ENCODE data around the gene CNPY3. TPM values are rescaled to one million over a fixed set of nuclear protein-coding genes. Genes with fewer than 3 reads are reported as not detected.

The CNPY3 gene
- total RNA-seq, 1 experiment from 2014 or later = 56.1 TPM

DNA sequence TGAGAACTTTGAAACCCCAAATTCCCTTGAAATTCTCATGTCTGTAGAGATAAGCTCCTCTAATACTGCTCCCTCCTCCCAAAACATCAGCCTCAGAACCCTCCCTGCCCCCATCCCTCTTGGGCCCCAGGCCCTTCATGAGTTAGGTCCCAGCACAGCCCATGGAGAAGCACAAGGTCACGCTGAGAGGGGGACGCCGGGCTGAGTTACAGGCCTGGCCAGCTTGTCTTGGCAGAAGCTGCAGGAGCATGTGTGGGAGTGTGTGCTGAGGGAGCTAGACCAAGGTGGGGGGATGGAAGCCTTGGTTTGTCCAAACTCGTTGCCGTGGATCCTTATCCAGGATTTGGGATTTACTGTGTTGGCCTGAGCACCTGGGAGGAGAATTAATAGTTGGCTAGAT is 21.9 kb upstream of the CNPY3 start:
- Mint-ChIP-seq H3K4me3 (ENCODE audit: unreplicated experiment) (no peak overlapping the region), H3K9me3 (ENCODE audit: unreplicated experiment) (no peaks in the 10 kb centered on the region), H3K4me1 (ENCODE audit: low read depth, unreplicated experiment) (peaks cover 6% of the 10 kb centered on the region), H3K36me3 (ENCODE audit: insufficient read depth, unreplicated experiment) (no peaks in the 10 kb centered on the region), H3K27ac (ENCODE audit: unreplicated experiment) (no peak overlapping the region), H3K27me3 (ENCODE audit: insufficient read depth, unreplicated experiment) (no peaks in the 10 kb centered on the region)
- intact Hi-C loops (cut with micrococcal nuclease; ENCODE audit: unreplicated experiment) = loop anchor here (10.0 kb wide), 3 partner anchors 77 to 597 kb away; partner anchors contain the start of gene PPP2R5D
- CTCF ChIA-PET = interaction anchor here (0.9 kb wide), 1 partner anchor 152 kb away, joined by 3 read pairs; the partner anchor contains the start of genes KLC4 and MRPL2
- Histone ChIP-seq H3K27me3 (replicated peaks; ENCODE audit: control insufficient read depth, insufficient read depth, low read length) (no peaks in the 10 kb centered on the region), H3K4me3 (ENCODE audit: low read depth, low read length) (no peak overlapping the region), H3K4me1 (peaks cover 15% of the 10 kb centered on the region), H3K36me3 (ENCODE audit: control insufficient read depth, insufficient read depth, low read length) (no peaks in the 10 kb centered on the region), H3K9me3 (no peaks in the 10 kb centered on the region)
- TF ChIP-seq, protein P1, sequence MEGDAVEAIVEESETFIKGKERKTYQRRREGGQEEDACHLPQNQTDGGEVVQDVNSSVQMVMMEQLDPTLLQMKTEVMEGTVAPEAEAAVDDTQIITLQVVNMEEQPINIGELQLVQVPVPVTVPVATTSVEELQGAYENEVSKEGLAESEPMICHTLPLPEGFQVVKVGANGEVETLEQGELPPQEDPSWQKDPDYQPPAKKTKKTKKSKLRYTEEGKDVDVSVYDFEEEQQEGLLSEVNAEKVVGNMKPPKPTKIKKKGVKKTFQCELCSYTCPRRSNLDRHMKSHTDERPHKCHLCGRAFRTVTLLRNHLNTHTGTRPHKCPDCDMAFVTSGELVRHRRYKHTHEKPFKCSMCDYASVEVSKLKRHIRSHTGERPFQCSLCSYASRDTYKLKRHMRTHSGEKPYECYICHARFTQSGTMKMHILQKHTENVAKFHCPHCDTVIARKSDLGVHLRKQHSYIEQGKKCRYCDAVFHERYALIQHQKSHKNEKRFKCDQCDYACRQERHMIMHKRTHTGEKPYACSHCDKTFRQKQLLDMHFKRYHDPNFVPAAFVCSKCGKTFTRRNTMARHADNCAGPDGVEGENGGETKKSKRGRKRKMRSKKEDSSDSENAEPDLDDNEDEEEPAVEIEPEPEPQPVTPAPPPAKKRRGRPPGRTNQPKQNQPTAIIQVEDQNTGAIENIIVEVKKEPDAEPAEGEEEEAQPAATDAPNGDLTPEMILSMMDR (IDR thresholded peaks at IDR 0.05; ENCODE audit: insufficient read depth in 1 of 2, low read depth in 1 of 2, low read length in 1 of 2, severe bottlenecking in 1 of 2, unreplicated experiment in 1 of 2) = no peak
- BruUV-seq (replicated peaks) = no TSS peak
- POLR2A ChIA-PET = no interaction called here
- no peak for DNase-seq

DNA sequence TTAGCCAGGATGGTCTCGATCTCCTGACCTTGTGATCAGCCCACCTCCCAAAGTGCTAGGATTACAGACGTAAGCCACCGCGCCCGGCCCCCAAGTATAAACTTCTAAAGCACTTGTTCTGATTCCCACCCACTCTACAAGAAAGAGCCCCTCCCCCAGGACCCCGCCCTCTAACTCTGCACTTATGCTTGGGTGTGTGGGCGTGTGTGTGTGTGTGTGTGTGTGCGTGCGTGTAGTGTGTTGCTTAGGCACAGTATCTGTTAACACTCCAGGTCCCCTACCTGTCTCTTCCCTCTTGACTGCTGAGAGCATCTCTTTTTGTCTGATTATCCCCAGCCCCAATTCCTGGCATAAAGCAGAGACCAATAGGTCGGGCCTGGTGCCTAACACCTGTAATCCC is 19.4 kb upstream of the CNPY3 start:
- Histone ChIP-seq H3K4me3 (ENCODE audit: low read depth, low read length) (no peak overlapping the region), H3K4me1 (no peaks in the 10 kb centered on the region), H3K36me3 (ENCODE audit: control insufficient read depth, insufficient read depth, low read length) (no peaks in the 10 kb centered on the region), H3K9me3 (no peaks in the 10 kb centered on the region), H3K27me3 (replicated peaks; ENCODE audit: control insufficient read depth, insufficient read depth, low read length) (no peaks in the 10 kb centered on the region; the same call in 1 of the 2 replicates)
- no peaks in the 10 kb centered on the region for H3K36me3 Mint-ChIP-seq (ENCODE audit: insufficient read depth, unreplicated experiment)
- BruUV-seq (replicated peaks) = no TSS peak
- H3K9me3 Mint-ChIP-seq (ENCODE audit: unreplicated experiment) = no peaks in the 10 kb centered on the region
- no peak overlapping the region for H3K4me3 Mint-ChIP-seq (ENCODE audit: unreplicated experiment)
- POLR2A ChIA-PET = no interaction called here
- intact Hi-C loops (cut with micrococcal nuclease; ENCODE audit: unreplicated experiment) = loop anchor here (10.0 kb wide), 3 partner anchors 75 to 595 kb away; partner anchors contain the start of gene PPP2R5D
- H3K4me1 Mint-ChIP-seq (ENCODE audit: low read depth, unreplicated experiment) = no peaks in the 10 kb centered on the region
- no peak for DNase-seq
- TF ChIP-seq, protein P1 (IDR thresholded peaks at IDR 0.05; ENCODE audit: insufficient read depth in 1 of 2, low read depth in 1 of 2, low read length in 1 of 2, severe bottlenecking in 1 of 2, unreplicated experiment in 1 of 2) = no peak
- CTCF ChIA-PET = no interaction called here
- H3K27ac Mint-ChIP-seq (ENCODE audit: unreplicated experiment) = no peak overlapping the region
- no peaks in the 10 kb centered on the region for H3K27me3 Mint-ChIP-seq (ENCODE audit: insufficient read depth, unreplicated experiment)

DNA sequence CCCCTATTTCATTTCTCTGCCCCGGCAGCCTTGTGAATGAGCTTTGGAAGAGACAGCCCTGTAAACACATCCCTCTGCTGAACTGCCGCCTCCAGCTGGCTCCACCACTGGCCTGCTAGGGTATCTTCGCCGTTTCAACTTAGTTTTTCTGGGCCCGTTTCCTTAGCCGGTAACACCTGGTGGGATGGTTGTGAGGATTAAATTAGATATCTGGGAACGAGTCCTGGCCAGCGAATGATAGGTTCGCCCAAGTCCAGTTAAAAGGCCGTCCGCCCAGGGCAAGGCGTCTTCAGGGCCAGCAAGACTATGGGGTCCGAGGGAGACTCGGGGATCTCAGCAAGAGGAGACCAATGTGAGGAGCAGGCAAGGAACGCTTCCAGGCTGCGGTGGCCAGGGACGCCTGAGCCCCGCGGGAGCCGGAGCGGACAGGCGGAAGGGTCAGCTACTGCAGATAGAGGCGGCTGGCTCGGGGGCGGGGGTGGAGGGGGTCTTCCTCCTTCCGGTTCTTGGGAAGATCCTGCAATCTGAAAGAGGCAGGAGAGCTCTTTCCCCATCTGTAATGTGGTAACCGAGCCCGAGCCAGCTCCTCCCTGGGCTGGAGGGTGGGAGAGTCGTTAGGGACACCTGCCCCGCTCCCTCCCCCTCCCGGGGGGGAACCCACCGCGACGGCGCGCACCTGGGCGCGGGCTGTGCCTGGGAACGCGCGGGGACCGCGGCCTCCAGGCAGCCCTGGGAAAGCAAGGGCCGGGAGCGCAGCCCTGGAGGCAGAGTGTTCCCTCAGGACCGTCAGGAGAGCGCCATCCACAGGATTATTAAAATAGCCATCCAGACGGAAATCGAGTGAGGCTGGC is 17.9 kb upstream of the CNPY3 start:
- TF ChIP-seq, protein P1 (IDR thresholded peaks at IDR 0.05; ENCODE audit: insufficient read depth in 1 of 2, low read depth in 1 of 2, low read length in 1 of 2, severe bottlenecking in 1 of 2, unreplicated experiment in 1 of 2) = no peak
- Histone ChIP-seq H3K36me3 (ENCODE audit: control insufficient read depth, insufficient read depth, low read length) (no peaks in the 10 kb centered on the region), H3K4me1 (no peaks in the 10 kb centered on the region), H3K4me3 (ENCODE audit: low read depth, low read length) (no peak overlapping the region), H3K9me3 (no peaks in the 10 kb centered on the region), H3K27me3 (replicated peaks; ENCODE audit: control insufficient read depth, insufficient read depth, low read length) (no peaks in the 10 kb centered on the region; the same call in 1 of the 2 replicates)
- no TSS peak for BruUV-seq (replicated peaks)
- intact Hi-C loops (cut with micrococcal nuclease; ENCODE audit: unreplicated experiment) = no loop called here
- ChIA-PET POLR2A (no interaction called here), CTCF (no interaction called here)
- no peaks in the 10 kb centered on the region for H3K9me3 Mint-ChIP-seq (ENCODE audit: unreplicated experiment)
- H3K27me3 Mint-ChIP-seq (ENCODE audit: insufficient read depth, unreplicated experiment) = no peaks in the 10 kb centered on the region
- no peak overlapping the region for H3K4me3 Mint-ChIP-seq (ENCODE audit: unreplicated experiment)
- DNase-seq = no peak
- no peaks in the 10 kb centered on the region for H3K4me1 Mint-ChIP-seq (ENCODE audit: low read depth, unreplicated experiment)
- no peaks in the 10 kb centered on the region for H3K36me3 Mint-ChIP-seq (ENCODE audit: insufficient read depth, unreplicated experiment)
- H3K27ac Mint-ChIP-seq (ENCODE audit: unreplicated experiment) = no peak overlapping the region

Data from Caco-2 (cell line).